ENCODE results near the gene ZC3H18. TPM values are rescaled to one million over a fixed set of nuclear protein-coding genes. Genes with fewer than 3 reads are reported as not detected.

ZC3H18 gene
- total and polyA plus RNA-seq, 10 of the 15 experiments (the other 5 are each of a cell fraction or from before 2014, with no cell fraction given), result 1.0 to 58.3 (median 22.4) TPM

GRCh38 chr16:88533932-88534637 is 36.1 kb upstream of the ZC3H18 start (continued):
- TF ChIP-seq STAT3 (IDR thresholded peaks at IDR 0.05; ENCODE audit: low read depth, low read length), result no peak
- no peak for TF ChIP-seq RB1 (IDR thresholded peaks at IDR 0.05; ENCODE audit: borderline replicate concordance)
- TF ChIP-seq GABPA (IDR thresholded peaks at IDR 0.05; ENCODE audit: low read depth), result no peak
- TF ChIP-seq CHD1 (IDR thresholded peaks at IDR 0.05; ENCODE audit: low read depth, low read length), result no peak
- no peak for TF ChIP-seq PML (IDR thresholded peaks at IDR 0.05; ENCODE audit: low read length)
- no peak for TF ChIP-seq TCF7 (IDR thresholded peaks at IDR 0.05; ENCODE audit: borderline replicate concordance)
- TF ChIP-seq NFYB (IDR thresholded peaks at IDR 0.05; ENCODE audit: insufficient read depth, low read depth, low read length), result no peak
- TF ChIP-seq ZZZ3 (IDR thresholded peaks at IDR 0.05; ENCODE audit: control insufficient read depth, insufficient read length, low read depth), result no peak
- no peak for TF ChIP-seq RUNX3 (IDR thresholded peaks at IDR 0.05; ENCODE audit: low read length)
- no peak for TF ChIP-seq MLLT1 (IDR thresholded peaks at IDR 0.05)
- TF ChIP-seq CBX5 (IDR thresholded peaks at IDR 0.05; ENCODE audit: low read depth), result no peak
- peak; percentile 50 for TF ChIP-seq ZBTB11 (CRISPR knock-in tag; IDR thresholded peaks at IDR 0.05)
- TF ChIP-seq TAF1 (IDR thresholded peaks at IDR 0.05; ENCODE audit: borderline replicate concordance, low read depth, low read length), result peak; percentile 42; the same call in 1 of the 2 replicates
- no peak for TF ChIP-seq ZNF592 (IDR thresholded peaks at IDR 0.05)
- TF ChIP-seq MYB (IDR thresholded peaks at IDR 0.05; ENCODE audit: borderline replicate concordance, low read depth, low read length), result no peak
- TF ChIP-seq MYC (IDR thresholded peaks at IDR 0.05; ENCODE audit: insufficient read depth, insufficient read length, insufficient replicate concordance, low read length, severe bottlenecking), result no peak
- no peak for TF ChIP-seq ZBTB4 (CRISPR knock-in tag; IDR thresholded peaks at IDR 0.05)
- 0 out of 2 replicates have a peak, but pooled peaks have one; percentile 42 for TF ChIP-seq NFXL1 (IDR thresholded peaks at IDR 0.05; ENCODE audit: borderline replicate concordance)

Data from GM12878 (cell line).